ENCODE results near the gene DPP7. TPM values are rescaled to one million over a fixed set of nuclear protein-coding genes. Genes with fewer than 3 reads are reported as not detected.

Gene DPP7
- total RNA-seq, 1 experiment from 2014 or later, result 291 TPM

GRCh38 chr9:137103206-137103999 lies 11.1 kb downstream of the DPP7 start:
- Histone ChIP-seq H2AFZ (ENCODE audit: low read depth, low read length, poor library complexity, severe bottlenecking) (no peak overlapping the region), H3K27me3 (ENCODE audit: insufficient read depth, low read length) (no peaks in the 10 kb centered on the region), H3K36me3 (ENCODE audit: control insufficient read depth in 1 of 2, insufficient read depth in 2 of 2, low read length in 2 of 2) (peaks cover 8 to 50% of the 10 kb centered on the region in 2 experiments), H3K9me2 (ENCODE audit: insufficient read depth) (no peaks in the 10 kb centered on the region), H3K4me2 (ENCODE audit: low read length) (no peak overlapping the region), H4K20me1 (ENCODE audit: insufficient read depth) (no peaks in the 10 kb centered on the region), H3K4me3 (replicated peaks in 1 of 2; ENCODE audit: low read depth in 1 of 2, low read length in 2 of 2) (no peak overlapping the region), H3K4me1 (ENCODE audit: control insufficient read depth in 1 of 2, insufficient read depth in 2 of 2, low read length in 2 of 2) (no peaks in the 10 kb centered on the region), H3K9me3 (ENCODE audit: control insufficient read depth in 1 of 2, insufficient read depth in 1 of 2, low read depth in 1 of 2, low read length in 2 of 2) (peaks cover 0 to 21% of the 10 kb centered on the region in 2 experiments; a peak in 1 of 4 replicates), H3K27ac (ENCODE audit: low read depth, low read length) (no peak overlapping the region), H3K9ac (ENCODE audit: low read length) (no peak overlapping the region), H3K79me2 (ENCODE audit: insufficient read depth, low read length) (no peaks in the 10 kb centered on the region)
- ATAC-seq, result no peak
- no peak for DNase-seq (ENCODE audit: low read depth, low spot score)
- no TSS peak for BruUV-seq (replicated peaks)
- no peak for TF ChIP-seq EZH2phosphoT487 (IDR thresholded peaks at IDR 0.05; ENCODE audit: borderline replicate concordance)
- TF ChIP-seq TCF7L2 (IDR thresholded peaks at IDR 0.05; ENCODE audit: borderline replicate concordance, extremely low read depth, insufficient read depth, insufficient read length), result no peak
- no peak for TF ChIP-seq REST (IDR thresholded peaks at IDR 0.05; ENCODE audit: low read depth)
- TF ChIP-seq EGR1 (IDR thresholded peaks at IDR 0.05; ENCODE audit: low read depth), result no peak
- TF ChIP-seq, protein P1, sequence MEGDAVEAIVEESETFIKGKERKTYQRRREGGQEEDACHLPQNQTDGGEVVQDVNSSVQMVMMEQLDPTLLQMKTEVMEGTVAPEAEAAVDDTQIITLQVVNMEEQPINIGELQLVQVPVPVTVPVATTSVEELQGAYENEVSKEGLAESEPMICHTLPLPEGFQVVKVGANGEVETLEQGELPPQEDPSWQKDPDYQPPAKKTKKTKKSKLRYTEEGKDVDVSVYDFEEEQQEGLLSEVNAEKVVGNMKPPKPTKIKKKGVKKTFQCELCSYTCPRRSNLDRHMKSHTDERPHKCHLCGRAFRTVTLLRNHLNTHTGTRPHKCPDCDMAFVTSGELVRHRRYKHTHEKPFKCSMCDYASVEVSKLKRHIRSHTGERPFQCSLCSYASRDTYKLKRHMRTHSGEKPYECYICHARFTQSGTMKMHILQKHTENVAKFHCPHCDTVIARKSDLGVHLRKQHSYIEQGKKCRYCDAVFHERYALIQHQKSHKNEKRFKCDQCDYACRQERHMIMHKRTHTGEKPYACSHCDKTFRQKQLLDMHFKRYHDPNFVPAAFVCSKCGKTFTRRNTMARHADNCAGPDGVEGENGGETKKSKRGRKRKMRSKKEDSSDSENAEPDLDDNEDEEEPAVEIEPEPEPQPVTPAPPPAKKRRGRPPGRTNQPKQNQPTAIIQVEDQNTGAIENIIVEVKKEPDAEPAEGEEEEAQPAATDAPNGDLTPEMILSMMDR (IDR thresholded peaks at IDR 0.05 in 2 of 3, conservative IDR thresholded peaks at IDR 0.05 in 1 of 3; ENCODE audit: borderline replicate concordance in 1 of 3, insufficient read depth in 1 of 3, low read depth in 2 of 3, low read length in 2 of 3), result no peak
- no peak for TF ChIP-seq SIN3A (IDR thresholded peaks at IDR 0.05; ENCODE audit: low read depth)
- TF ChIP-seq FOSL1 (IDR thresholded peaks at IDR 0.05; ENCODE audit: low read depth), result no peak
- TF ChIP-seq EZH2 (IDR thresholded peaks at IDR 0.05), result no peak
- TF ChIP-seq ZBTB33 (IDR thresholded peaks at IDR 0.05; ENCODE audit: extremely low read depth, insufficient replicate concordance, low read length), result no peak
- TF ChIP-seq, protein P2, sequence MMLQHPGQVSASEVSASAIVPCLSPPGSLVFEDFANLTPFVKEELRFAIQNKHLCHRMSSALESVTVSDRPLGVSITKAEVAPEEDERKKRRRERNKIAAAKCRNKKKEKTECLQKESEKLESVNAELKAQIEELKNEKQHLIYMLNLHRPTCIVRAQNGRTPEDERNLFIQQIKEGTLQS (IDR thresholded peaks at IDR 0.05), result no peak
- ChIA-PET RAD21 (ENCODE audit: low non-redundant PET in 1 of 2, low total read pairs in 2 of 2, uncharacterized antibody in 2 of 2, unreplicated experiment in 2 of 2) (no interaction called here), CTCF (no interaction called here), POLR2A (no interaction called here)
- intact Hi-C loops (cut with micrococcal nuclease), result no loop called here
